Measurements from ENCODE around the gene FAM210A.

The FAM210A gene

DNA sequence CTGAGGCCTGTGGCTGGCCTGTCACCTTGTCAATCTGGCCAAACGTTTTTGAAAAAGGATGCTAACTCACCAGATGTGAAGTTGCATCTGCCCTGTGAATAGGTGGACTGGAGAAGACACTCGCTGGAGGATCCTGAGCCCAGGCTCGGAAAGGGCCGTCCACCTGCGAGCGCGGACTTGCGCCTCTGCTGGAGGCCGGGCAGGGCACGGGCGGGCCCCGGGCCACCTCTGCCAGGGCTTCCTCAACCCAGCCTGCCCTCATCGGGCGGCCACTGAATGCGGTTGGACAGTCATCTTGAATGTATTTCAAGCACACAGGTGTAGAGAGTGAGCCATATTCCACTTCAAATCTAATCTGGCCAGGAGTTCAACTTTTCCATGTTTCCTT is 83.9 kb downstream of the FAM210A start:
- no peak for DNase-seq

DNA sequence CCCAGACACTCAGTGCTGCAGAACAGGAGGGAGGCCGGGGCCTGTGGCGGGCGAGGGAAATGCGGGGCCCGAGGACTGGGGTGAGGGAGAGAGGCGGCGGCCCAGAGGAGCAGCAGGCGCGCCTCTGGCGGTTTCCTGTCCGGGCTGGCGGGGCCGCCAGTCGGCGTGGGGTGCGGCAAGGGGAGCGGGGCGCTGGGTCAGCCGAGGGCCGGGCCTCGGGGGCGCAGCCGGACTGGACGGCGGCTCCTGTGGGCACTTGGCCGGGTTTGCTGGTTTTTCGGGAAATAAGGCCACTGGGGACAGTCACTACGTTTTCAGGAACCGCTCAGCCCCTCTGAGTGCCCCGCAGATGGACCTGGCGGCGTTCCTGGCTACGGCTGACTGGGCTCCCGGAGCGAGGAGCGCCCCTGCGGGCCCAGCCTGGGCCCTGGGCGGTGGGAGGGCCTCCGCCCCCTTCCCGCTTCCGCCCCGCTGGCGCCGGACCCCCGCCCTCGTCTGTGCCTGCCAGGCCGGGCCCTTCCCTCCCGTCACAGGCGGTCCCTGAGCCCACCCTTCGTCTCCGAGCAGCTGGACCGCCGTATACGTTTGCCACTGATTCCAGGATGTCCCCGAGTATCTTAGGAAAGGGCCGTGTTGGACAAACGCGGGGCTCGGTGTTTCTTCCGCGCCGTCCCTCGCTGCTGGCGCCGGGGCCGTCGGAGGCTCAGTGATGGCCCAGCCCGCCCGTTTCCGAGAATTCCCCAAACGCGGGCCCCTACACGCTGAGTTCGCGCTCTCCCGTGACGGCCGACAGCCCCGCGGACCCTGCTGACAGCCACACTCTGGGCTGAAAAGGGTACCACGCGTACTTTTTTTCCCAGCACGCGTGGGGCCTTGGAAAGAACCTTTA is 84.6 kb downstream of the FAM210A start:
- no peak for DNase-seq

DNA sequence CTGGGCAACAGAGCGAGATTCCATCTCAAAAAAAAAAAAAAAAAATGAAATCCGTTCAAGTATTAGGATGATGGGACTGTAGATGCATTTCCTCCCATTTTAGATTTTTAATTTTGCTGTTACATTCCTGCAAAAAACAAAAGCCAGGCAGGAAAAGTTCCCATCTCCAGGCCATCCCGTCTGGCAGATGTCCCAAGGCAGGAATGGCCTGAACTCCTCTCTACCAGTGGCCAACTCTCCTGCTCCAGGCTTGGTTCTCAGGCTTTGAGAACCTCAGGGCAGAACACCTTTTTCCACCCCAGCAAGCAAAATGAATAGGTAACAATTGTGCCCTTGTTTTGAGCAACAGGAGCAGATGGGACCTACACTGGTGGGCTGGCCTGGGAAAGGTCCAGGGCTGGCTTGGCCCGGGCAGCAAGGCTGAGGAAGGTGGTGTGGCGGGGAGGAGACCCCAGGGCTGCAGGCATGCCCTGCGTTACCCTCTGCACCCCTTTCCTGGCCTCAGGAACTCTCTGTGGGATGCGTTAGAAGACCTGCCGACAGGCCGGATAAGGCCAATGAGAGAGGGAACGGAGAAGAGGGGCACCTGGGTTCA is 86.0 kb downstream of the FAM210A start:
- DNase-seq = no peak

DNA sequence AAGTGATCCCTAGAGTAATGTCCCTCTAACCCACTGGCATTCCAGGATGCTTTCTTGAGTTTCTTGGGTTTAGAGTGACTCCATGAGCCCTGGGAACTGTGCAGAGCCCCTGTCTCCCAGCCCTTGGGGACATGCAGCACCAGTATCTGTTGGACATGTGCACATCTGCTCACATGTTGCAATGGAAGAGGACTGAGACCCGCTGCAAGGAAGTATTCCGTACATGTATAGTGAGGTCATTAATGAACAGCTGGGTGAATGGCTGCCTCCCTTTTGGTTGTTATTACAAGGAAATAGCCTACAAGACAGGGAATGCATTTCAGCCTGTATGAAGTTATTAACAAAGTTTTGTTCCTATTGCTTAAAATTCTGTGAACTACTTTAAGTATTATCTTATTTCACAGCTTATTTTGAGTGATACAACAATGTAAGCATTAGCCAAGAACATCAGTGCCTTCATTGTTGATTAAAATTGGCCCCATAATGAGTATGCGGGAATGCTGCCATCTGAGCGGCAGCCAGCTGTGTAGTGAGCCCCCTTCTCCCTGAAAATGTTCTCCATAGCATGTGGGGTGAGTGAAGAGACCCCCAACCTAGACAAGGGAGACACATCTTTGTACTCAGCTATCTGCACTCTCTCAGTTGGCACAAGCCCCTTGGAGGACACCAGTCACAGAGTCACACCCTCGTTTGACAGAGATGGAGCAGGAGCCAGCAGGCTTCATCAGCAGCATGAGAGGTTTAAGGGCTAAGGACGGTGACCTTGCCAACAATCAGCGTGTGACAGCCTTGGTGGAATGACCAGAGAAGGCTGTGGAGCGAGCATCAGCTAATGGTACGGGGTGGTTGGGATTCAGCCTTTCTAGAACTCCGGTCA is 87.4 kb downstream of the FAM210A start:
- no peak for DNase-seq

DNA sequence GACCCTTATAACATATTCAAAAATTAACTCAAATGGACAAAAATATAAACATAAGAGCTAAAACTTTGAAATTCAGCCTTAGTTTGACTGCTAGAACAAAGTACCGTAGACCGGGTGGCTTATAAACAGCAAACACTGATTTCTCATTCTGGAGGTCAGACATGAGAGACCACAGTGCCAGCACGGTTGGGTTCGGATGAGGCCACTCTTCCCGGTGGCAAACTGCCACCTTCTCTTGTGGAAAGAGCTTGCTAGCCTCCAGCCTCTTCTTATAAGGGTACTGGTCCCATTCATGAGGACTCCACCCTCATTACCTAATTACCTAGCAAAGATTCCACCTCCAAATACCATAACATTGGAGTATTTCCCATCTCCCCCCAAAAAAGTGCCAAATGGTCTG is 91.3 kb downstream of the FAM210A start:
- no peak for DNase-seq

DNA sequence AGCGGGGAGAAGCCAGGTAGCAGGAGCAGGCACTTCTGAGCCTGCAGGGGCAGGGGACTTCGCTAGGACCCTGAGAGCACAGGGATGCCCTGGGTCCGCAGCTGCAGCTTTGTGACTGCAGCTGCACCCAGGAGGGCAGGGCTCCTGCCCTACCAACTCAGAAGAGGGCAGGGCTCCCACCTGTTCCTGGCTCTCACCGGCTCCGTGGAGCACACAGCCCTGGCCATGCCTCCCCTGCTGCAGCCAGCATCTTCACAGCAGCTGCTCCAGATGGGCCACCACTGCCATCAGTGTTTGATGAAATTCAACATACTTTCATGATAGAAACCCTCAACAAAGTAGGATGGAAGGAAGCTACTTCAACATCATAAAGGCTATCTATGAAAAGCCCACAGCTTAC is 92.7 kb downstream of the FAM210A start:
- no peak for DNase-seq

DNA sequence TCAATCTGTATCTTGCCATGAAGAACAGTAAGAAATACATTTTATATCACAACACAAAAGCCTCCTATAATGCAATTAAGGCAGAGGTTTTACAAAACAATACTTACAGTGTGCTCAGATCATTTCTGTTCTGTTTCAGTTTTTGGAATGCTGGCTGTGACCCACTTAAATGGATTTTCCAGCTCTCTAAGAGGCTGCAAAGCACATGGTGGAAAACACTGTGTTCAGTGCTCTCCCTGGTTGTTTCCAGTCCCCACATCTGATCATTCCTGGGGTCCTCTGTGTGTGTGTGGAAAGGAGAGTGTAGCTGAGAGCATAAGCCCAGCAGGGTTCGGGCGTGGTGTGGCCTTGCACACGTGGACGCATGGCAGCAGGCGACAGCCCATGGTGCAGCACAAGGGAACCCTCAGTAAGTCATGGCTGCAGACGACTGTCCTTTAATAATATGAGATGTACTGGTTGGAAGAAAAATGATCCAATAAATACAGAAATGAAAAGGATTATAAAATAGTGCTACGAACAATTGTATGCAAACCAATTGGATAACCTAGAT is 95.6 kb downstream of the FAM210A start:
- no peak for DNase-seq

DNA sequence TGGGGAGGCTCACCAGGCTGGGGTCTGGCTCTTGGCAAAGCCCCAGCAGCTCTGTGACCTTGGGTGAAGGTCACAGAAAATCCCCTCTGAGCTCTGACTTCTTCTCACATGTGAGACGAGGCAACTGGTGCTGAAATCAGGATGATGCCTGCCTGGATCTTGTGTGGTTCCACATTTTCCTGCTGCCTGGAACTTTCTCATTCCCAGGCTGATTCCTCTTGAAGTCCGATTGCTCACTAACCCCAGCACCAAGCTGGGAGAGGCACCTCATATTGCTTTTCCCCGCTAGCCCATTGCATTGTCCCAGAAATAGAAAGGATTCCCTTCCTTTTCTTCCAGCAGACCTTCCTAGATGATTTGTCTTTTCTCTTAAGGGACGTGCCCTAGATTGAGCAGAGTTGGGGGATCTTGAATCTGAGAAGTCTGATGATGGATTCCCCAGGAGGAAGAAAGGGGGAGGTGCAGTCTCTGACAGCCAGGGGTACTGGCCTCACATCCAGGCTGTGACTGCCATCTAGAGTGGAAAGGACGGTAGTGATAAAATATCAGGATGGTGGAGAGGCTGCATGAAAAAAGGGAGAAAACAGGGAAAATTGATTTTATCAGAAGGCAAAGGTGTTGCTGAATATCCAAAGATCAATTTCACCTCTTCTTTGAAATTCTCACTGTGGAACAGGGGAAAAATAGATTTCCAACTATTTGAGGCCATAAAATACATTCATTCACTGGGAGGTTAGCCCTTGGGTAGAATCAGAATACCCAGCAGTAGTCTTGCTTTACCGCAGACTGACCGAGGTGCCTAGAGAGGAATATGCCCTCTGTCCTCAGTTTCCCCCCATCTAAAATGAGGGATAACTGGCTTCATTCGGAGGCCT is 96.3 kb downstream of the FAM210A start:
- peak; percentile 52 for DNase-seq

DNA sequence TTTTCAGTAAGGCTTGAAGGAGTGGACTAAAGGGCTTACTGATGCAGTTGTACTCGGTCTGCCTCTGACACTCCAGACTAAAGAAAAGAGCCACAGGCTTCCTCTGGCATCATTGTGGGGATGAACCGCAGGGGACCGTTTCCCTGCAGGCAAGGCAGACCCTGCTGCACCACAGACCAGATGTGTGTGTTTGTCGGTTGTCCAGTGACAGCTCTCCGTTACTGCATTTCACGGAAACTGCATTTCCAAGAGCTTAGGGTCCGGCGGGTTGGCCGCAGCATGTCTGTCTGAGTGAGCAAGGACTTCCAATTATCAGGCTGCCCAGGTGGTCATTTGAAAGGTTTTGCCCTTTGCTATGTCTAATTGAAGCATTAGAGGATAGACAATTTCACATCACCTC is 98.1 kb downstream of the FAM210A start:
- peak; percentile 34 for DNase-seq

DNA sequence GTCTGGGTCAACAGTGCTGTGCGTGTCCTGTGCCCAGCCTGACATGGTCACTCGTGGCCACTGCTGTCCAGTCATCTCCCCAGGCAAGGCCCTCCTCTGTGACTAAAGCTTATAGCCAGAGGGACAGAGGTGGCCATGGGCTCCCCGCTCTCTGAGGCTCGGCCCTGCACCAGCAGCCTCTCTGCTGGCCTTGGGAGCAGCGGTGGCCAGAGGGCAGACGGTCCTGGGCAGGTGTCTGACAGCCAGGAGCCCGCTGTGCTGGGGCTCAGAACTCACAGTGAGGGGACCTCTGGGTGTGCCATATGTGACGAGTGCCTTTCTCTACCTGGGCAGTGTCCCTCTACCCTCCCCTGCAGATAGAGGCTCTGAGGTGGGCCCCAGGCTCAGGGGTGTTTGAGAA is 98.7 kb downstream of the FAM210A start:
- no peak for DNase-seq

DNA sequence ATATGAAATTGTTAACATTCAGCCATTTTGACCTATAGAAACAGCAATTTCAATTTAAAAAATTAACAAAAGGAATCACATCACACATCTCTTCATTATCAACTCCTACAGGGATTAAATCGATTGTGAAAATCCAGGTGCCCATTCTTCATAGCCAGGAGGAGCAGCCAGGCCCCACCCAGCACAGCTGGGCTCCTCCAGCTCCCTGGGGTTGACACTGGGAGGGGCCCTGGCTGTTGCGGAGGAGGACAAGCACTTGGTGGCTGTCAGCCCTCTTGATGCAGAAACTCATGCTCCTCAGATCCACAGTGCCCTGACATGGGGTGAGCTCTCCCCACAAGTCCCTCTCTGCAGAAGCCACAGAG is 99.8 kb downstream of the FAM210A start:
- peak; percentile 68 for DNase-seq

DNA sequence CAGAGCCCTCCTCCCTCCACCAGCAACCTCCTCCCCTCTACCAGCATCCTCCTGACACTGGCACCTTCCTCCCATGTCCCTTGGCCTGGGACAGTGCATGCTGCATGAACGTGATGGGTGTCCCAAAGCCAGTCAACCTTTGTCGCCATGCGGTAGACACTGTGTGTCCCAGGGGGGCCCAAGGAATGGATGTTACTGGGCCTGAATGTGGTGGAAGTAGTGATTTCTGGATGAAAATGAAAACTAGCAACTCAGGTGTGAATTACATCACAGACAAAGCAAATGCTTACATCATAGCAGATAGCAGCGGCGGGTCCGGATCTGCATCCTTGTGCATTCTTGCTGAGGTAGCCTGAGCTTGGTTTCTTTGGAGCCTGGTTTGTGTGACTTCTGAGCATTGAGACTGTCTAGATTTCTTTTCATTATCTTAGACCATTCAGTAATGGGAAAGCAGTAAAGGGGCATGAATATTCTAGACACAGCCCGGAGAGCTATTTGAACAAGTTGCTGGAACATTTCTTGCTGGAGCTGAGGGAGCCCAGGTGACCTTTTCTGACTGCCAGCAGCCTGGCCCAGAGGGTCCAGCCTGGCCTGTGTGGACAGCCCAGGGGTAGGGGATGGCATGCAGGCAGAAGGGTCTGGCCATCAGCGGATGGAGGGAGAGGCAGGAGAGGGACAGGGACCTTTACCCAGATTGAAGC is 100.4 kb downstream of the FAM210A start:
- no peak for DNase-seq

DNA sequence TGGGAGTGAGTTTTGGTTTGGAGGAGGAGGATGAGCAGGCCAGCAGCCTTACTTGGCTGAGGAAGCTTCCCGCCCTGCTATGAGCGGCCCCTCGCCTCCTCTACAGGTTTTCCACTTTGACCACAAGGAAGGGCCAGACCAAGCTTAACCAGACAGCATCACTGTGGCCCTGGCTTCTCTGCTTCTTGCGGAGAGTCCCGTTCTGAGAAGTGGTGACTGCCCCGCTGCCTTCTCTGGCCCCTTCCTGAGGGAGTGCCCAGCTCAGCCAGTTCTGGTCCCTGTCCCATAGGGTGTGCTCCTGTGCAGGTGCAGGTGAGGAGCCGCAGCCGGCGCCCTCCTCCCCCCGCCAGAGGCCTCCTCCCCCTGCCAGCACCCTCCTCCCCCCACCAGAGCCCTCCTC is 101.0 kb downstream of the FAM210A start:
- DNase-seq = no peak

DNA sequence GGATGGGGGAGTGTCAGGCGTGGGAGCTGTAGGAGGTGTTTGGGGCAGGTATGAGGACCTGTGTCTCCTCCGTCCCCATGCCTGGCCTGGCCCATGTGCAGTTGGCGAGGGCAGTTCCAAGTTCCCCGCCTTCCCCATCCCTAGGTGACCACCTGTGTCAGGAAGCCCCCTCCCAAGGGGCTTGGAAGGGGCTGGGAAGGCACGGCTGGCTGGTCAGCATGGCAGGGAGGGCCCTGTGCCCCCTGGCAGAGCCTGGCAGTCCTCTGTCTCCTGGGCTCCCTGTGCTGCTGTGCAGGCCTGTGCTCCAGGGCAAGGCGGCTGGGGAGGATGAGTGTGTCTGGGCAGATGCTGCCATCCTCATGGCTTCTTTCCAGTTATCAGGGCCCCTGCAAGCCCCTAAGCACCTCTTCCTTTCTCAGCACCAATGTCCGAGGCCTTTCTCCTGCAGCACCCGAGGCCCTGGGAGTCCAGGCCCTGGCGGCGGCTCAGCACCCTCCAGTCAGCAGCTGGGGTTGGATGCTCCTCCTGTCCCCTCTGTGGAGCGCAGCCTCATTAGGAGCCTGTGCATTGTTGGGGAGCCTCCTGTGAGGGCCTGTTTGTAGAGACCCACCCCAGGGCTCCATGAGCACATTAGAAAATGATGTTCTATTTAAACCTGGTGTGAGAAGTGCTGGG is 101.7 kb downstream of the FAM210A start:
- no peak for DNase-seq

DNA sequence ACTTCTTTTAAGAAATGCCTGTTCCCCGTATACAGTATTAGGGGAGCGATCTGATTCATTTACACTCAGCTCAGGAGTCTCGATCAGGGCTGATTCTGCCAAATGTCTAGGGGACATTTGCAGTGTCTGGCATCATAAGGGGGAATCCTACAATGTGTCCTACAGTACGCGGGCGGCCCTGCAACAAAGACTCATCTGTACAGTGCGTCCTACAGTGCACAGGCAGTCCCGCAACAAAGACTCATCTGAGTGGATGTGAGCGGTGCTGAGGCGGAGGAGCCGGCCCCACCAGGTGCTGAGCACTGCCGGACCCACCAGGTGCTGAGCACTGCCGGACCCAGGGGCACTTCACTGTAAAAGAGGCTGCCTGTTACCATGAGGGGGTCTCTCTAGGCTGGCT is 102.5 kb downstream of the FAM210A start:
- no peak for DNase-seq

DNA sequence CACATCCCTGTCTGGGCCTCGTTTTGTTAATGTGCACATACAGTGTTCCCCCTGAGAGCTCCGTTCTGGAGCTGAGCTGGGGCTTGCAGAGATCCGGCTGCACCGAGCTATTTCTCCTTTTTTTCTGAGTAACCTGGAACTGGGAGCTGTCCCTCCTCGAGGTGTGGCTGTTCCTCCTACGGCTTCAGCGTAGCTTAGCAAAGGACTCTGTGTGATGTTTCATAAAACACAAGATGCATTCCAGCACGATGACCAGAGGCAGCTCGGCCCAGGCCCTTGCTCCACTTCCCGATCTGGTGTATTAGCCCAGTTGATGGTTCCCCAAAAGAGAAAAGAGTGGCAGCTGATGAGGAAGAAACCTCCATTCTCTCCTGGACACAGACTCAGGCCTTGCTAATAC is 103.0 kb downstream of the FAM210A start:
- DNase-seq = no peak

DNA sequence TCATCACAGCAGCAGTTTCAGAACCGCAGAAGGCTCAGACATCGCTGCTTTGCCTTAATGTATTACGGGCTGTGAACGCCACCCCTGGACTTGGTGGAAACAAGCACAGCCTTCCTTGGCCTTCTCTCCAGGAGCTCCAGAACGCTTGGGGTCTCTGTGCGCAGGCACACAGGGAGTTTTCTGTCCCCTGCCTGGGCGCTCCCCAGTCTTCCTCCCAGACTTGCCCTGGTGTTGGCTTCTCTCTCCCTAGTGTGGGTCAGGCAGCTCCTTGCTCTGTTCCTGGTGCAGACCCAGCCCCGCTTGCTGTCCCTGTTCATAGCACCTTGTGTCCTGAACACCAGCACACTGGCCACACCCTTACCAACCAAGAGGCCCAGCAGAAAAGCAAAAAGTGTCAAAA is 103.6 kb downstream of the FAM210A start:
- no peak for DNase-seq

DNA sequence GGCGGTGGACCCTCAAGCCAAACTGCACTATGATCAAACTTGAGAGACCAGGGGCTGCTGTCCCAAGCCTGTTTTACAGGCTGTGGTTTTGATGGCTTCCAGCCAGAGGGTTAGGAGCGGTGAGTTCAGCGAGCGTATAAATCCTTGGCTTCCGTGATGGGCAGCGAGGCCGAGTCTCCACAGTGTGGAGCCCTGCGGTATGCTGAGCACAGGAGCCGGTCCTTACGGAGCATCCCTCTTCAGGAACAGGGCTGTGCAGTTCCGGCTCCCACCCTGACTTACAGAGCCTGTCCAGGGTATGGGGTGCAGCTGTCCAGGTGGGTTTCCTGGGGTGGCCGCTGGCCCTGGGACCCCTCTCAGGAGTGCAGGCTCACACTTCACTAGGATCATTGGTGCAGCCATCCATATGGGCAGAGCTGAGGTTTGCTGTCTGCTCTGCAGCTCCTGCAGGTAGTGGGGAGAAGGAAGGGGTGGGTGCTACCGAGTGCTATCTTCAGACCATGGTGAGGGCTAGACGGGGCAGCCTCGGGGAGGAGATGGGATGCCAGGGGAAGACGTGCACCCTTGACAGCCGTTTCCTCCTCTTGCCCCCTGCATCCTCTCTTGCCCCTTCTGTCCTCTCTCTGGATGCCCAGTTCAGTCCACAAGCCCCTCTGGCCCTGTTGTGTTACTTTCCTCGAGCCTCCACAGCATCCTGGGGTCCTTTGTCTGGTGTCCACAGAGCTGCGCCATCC is 104.3 kb downstream of the FAM210A start:
- DNase-seq = no peak

DNA sequence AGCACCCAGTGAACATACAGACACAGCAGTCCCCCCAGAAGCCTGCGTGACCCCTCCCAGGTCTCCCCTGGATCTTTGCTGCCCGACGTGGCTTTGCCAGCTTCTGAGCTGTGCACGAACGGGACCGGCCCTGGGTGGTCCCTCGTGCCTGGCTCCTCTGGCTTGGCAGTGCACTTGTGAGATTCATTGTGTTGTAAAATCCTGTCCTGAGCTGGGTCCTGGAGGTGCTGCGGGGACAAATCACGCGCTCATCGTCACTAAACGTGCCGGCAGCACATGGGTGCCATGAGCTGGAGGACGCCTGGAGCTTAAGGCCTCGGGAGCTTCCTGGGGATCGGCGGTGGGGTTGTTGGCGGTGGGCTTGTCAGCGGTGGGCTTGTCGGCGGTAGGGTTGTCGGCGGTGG is 104.9 kb downstream of the FAM210A start:
- DNase-seq = no peak

DNA sequence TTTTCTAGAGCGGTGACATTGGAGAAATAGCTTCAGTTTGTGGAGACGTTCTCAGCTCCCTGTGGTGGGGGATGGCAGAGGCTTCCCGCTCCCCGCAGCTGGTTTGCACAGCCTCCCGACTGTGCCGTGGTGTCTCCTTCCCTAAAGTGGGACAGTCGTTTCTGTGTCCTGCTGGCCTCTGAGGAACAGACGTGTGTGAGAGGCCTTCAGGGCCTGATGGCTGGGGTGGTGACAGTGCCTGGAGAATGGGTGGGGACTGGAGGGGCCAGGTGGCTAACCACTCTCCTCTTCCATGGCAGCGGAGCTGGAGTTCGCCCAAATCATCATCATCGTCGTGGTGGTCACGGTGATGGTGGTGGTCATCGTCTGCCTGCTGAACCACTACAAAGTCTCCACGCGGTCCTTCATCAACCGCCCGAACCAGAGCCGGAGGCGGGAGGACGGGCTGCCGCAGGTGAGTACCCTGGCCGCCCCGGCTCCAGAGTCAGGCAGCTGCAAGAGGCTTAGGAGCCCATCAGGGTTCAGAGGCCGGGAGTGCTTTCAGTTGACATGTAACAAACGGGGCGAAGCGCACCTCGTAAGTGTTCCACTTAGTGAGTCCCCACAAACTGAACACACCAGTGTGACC is 105.4 kb downstream of the FAM210A start:
- DNase-seq = no peak

Data from NCI-H345 (cell line).